M059J (cell line): ENCODE data around the gene SLC24A3. TPM values are rescaled to one million over a fixed set of nuclear protein-coding genes. Genes with fewer than 3 reads are reported as not detected.

Experiments
- DNase-seq: peaks from one replicate; pipeline ENCODE4 v3.0.0-alpha.2; 2012; ENCODE audit warnings: low read depth
- total RNA-seq: library from RNA; depleted of rRNA; stranded (reverse); fragments of >200 nt; shearing (Covaris generic); gene quantifications from 2 replicates; pipeline ENCODE4 v1.2.3, GENCODE V29; 2014

Gene SLC24A3
- total RNA-seq, 1 experiment from 2014 or later: 2.8 TPM

DNA sequence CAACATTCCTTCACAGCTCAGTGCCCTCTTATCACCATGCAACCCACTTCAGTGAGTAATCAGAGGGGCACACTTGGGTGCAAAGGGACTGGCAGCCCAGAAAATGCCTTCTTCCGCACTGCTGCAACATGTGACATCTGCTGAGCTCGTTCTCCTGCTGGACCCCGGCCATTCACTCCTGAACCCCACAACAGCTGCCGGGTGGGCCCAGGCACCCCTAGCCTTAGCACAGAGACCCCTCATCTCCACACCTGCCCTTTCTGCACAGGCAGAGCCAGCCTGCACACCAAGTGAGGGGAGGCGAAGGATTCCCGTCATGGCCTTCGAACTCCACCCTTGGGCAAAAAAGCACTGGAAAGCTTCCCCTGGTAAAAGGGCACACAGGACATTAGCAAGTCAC, 381.3 kb downstream of the SLC24A3 start:
- DNase-seq: no peak

DNA sequence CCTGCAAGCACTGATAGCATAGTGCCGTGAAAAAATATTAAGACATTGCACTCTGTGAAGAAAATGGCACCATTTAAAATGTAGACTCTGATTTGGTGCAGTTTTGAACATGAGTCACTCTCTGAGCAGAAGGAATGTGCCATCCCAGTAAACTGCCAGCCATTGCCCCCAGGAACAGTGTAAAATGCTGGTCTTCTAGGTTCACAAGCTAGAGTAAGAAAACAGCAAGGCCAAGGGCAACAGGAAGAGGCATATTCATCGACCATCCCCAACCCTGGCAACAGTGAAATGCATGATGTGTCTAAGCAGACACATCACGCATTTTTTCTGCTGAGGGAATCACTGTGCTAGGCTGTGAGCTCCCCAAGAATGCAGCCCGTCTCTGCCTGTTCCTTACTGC, 382.5 kb downstream of the SLC24A3 start:
- DNase-seq: peak; percentile 71

DNA sequence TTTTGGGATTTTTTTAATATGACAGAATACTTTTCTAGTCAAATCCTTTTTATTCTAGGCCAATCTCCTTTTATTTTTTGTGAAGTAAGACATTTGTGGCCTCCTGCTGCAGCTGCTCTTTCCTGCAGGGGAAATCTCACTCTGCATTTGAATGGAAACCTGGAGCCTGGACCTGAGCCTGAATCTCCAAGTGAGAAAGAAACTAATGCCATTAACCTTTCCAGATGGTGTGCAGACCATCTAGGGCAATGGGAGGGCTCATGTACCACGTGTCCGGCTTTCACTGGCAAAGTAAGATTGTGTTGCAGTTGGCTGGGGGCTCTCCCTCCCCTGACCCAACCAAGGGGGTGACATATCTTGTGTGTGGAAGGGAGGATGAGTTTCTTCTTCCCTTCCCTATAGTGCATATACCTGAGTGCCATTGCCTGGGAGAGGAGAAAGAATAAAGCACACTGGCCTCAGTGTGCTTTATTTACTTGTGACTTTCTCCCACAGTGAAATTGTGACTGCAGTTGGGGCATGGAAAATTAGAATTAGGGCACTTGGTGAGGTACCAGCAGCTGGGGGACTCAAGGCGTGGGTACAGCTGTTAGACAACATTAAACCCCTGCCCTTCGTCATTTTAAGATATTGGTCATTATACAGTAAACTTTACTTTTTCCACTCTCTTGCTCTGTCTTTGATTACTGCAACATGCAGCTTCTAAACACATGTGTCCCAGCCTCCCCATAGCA, 385.8 kb downstream of the SLC24A3 start:
- no peak for DNase-seq

DNA sequence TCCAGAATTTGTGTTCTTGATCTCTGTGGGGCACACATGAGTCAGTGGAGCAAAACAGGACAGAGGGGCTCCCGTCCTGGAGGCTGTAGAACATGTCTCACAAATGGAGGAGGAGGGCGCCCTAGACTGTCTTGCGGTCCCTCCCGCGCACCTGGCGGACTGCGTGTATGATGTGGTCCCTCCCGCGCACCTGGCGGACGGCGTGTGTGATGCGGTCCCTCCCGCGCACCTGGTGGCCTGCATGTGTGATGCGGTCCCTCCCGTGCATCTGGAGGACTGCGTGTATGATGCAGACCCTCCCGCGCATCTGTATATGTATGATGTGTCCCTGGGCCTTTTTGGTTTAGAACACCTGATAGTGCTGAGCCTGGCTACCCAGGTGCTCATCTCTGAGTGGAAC, 386.8 kb downstream of the SLC24A3 start:
- DNase-seq: no peak

DNA sequence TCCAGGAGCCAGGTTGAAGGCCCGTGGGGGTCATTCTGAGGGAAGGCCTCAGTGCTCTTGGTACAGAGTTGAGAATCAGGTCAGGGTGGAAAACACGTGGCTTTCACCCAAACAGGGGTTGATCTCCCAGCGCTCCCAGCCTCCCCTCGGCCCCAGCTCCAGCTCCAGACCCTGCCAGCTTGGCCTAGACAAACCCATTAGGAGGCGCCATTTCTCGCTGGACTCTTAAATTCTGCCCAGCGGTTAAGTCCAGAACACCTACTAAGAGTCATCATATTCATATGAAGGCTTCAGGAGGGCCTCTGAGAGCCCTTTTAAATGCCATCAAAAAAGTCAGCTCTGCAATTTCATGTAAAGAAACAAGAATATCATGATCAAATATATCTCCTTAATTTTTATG, 387.6 kb downstream of the SLC24A3 start:
- DNase-seq: no peak

DNA sequence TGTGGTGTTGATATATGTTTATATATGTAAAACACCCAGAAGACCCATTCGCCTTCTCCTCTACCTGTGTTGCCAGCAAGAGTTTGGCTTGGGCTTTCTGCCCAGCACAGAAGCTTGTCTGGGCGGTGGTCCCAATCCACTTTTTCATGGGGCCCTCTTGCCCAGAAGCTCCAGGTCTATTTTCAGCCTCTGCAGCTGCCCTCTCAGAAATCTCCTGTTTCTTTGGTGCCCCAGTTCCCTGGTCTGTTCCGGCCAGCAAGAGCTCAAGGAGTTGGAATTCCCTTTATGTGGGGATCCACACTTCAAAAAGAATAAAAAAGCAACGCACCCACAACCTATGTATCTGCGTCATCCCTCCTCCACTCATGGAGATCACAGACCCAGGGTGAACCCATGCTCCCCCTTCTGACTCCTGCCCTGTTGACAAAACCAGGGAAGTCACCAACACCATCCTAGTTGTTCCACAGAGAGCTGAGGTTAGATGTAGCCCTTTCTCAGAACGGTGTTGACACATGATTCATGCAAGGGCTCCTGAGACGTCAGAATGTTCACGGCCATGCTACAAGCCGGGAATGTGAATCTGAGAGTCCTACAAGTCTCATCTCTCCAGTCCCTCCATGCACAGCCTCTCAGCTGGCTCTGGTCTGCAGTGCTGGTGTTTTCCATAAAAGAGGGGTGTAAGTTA, 388.8 kb downstream of the SLC24A3 start:
- DNase-seq: no peak

DNA sequence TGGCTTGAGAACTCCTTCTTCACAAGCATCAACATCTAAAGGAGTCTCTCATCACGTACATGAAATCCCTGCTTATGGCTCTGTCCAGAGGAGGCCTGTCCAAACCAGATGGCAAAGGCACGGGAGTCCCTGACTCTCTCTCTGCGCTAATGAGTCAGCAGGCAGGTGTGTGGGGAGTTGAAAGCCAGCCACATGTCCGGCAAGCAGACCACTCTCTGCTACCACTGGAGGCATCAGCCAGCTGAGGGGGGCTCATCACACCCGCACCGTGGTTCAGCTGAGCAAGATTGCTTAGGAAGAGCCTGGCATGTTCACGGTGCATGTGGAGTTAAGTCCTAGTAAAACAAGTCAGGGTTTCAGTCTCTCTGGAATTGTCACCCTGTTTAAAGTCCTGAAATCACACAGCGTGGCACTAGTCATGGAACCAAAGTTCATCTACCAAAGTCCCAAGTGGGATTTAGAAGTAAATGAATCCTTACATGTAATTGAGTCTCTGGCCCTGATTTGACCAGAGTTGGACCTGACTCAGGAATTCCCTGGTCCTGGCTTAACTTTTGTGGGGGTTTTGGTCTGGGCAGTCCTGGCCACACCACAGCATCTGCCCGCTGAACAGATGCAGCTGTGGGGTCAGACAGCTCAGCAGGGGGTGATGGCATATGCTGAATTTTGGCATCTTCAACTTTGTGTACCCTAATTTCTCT, 390.4 kb downstream of the SLC24A3 start:
- DNase-seq: no peak

DNA sequence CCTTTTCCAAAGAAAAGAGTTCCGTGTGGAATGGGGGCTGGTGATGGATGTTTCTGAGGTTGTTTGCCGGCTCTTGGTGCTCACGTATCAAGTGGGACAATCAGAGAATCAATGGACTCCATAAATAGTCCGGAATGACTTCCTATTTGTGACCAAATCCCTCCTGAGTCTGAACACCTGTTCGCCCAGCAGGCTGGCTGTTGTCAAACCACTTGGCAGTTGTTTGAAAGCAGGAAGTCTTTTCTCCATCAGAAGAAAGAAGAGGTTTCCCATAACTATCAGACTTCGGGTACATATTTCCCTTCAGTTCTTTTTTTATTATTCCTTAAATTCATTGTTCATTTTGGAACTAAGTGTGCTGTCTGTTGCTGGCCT, 390.9 kb downstream of the SLC24A3 start:
- DNase-seq: no peak

DNA sequence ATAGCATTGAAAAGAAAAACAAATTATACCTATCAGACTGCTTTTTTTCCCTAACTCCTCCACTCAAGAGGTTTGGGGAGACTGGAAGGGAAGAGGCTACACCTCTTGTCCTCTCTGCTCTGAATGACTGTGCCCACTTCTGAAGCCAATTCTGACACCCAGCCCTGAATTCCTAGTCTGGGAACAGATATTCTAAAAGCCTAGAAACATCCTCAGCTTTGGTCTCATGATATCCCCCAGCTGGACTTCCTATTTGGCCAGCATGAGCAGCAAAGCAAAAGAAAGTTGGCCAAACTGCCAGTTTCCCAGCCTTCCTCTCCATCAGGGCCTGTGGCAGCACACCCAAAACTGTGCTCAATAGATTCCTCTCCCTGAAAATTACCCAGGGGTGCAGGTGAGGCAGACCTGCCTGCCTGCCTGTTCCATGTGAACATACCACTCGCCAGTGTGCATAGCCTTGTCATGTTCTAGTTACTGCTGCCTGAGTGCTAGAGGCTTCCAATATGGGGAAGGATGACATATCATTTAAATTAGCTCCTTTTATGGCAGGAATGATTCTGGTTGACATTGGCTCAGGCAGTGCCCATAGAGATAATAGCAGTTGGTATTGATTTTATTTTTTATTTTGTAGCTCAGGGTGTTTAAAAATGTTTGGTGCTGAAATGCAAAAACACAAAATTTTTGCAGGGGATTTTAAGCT, 393.5 kb downstream of the SLC24A3 start:
- DNase-seq: no peak

DNA sequence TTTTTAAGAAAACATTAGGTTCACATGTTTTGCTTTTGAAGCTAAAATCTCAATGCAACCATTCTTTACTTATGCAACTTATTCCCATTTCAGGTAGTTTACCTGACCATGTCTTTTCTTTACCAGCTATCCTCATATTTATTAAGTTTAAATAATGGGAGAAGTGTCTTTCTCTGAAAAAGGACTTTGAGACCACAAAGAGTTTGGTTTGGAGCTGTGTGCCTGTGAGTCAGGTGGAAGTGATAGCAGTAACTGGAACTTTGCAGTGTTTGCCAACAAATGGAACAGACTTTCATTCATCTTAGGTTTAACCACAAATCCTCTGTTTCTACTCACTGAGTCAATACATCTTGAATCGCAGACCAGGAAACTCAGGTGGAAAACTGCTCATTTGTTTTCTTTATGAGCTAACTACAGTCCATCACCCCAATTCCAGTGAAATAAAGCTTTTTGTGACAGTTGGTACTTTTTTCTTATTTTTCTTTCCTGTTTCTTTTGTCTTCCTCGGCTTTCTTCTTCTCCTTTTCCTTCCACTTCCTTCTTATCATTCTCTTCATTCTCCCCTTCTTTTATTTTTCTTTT, 397.3 kb downstream of the SLC24A3 start:
- peak; percentile 64 for DNase-seq

DNA sequence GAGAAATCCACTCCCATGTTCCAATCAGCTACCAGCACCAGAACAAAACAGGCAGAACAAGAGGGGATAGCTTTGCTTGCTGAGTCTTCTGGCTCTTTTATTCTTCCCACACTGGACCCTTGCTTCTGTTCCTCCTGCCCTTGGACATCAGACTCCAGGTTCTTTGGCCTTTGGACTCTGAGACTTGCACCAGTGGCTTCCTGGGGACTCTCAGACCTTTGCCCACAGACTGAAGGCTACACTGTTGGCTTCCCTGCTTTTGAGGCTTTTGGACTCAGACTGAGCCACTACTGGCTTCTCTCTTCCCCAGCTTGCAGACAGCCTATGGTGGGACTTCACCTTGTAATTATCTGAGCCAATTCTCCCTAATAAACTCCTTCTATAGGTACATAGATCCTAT, 403.2 kb downstream of the SLC24A3 start:
- DNase-seq: no peak

DNA sequence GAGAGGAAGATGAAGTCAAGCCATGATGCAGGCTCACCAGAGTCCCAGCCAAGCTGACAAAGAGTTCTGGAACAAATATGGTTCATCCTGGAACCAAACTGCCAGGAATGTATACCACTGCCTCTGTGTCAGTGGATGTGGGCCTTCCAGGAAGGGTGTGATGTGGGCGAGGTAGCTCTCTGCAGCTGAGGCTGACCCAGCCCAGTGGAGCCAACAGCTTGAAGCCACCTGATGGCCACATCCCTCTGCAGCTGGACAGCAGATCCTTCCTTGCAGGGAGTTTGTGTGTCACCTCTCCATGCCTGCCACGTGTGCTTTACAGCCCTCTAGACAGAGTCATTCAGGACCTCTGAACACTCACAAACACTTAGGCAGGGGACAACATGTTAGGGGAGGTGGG, 403.6 kb downstream of the SLC24A3 start:
- no peak for DNase-seq

DNA sequence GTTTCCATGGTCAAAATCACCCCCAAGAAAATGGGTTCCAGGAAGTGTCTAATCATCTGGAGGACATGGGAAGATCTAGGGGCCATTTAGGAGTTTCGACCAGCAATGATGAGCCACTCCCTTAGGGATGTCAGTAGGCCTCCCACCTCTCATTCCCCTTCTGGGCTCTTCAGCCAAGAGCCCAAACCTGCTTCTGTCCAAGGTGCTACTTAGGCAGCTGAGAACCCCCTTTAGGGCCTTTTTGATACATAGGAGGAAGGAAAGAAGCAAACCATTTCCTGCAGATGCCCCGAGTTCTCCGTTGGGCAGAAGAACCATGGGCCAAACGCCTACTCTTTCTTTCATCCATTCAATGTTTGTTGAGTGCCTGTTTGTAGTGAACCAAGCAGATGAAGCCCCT, 404.2 kb downstream of the SLC24A3 start:
- DNase-seq: no peak

DNA sequence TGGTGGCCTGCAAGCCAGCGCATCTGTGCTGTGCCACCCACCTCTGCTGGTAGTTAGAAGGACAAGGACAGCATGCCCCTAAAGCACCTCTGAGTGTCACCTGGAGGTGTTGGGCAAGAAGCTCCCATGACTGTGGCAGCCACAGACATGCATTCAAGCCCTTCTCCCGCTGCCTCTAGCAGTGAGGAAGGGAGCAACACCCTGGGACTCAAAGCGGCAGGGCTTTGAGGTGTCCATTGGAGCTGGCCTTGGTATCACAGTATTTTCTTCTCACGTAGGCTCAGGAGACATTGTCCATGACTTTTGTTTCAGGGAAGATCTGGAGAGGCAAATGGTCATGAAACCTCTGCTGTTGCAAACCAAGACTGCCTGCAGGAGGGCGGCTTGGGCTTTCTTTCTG, 404.8 kb downstream of the SLC24A3 start:
- no peak for DNase-seq

DNA sequence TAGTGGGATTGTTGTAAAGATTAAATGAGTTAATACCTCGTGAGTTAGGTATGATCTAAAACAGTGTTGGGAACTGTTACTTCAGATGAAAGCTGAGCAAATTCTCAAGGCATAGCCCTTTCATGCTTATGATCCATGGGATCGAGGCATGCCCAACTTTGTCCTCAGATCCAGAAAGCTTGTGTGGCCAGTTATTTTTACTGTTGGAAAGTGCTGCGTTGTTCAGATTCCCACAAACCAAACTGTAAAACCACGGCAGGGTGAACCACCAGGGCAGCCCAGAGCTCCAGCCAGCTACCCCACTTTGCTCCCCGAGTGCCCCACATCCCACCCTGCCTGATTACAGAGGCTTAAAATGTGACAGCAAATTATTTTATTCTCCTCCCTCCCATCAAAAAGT, 406.3 kb downstream of the SLC24A3 start:
- DNase-seq: no peak

DNA sequence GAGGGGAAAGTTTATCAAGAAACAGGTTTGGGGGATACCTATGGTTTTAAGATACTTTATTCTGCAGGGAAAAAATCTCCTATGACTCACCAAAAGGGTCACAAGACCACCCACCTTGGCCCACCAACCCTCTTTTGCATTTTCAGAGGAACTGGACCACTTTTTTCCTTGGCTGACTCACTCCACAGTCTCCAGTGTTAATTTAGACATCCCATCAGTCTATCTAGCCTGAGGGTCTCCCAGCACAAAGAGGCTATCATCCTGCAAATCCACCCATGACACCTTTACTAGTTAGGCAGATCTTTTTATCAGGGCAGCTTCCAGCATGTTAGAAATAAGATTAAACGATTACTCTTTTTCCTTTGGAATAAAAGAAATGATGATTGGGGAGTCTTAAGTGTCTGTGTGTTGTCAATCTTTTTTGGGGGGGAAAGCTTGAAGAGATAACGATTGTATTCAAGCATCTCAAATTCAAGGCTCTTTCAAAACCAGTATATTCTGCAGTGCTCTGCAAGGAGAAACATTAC, 407.5 kb downstream of the SLC24A3 start:
- DNase-seq: no peak

DNA sequence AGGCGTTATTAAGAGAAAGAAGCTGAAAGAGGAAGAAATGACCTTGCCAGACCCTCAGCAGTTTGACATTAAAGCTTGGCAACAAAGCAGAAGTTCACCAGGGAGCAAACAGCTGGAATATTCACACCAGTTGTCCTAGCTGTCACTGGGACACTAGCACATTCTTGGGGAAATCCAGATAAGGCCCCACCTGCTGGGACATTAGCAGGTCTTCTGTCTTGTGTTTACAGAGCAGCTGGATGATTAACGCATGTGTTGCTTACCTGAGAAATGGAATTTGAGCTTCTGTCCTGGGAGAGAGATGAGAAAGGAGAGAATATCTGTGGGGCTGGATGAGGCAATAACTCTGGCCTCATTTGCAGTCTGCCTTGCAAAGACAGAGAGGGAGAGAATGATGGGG, 408.0 kb downstream of the SLC24A3 start:
- no peak for DNase-seq

DNA sequence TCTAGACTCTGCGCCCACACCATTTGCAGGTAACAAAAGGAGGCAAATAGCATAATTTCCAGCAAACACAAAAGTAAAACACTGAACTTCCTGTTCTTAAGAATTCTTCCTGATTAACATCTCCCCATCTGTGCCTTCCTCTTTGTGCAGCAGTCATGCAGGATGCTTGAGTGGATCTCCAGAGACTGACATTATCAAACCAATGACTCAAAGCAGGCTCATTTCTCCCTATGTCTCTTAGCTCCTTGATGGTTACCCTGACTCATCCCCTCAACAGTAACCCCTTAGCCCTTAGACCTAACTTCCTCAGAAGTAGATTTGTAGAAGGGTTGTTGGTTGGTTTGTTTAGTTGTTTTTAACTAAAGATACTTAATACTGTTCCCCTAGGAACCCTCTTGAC, 408.6 kb downstream of the SLC24A3 start:
- peak; percentile 72 for DNase-seq

DNA sequence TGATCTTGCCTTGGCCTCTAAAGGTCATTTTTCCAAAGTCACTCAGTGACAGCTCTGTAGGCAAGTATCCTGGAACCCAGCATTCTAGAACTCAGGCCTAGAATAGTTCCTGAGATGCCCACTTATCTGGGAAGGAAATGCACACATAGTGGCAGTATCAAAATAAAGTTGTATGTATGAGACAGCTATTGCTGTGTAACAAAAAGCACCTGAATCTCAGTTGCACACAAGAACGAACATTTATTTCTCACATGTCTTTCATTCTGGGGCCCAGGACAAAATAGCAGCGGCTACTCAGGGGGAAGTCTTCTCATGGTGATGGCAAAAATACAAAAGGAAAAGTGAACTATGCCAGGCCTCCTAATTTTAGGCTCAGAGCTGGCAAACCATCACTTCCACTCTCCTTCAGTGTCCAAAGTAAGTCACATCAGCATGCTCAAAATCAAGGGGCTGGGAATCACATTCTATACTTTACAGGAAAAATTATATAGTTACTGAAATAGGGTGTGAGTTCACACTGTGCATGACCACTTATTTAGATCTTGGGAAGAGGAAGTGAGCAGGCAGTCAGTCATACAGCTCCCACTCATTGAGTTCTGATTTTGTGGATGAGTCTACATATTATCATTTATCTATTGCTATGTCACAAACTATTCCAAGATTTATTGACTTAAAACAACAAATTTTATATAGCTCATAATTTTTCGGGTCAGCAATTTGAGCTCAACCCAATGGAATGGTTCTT, 412.0 kb downstream of the SLC24A3 start:
- no peak for DNase-seq

DNA sequence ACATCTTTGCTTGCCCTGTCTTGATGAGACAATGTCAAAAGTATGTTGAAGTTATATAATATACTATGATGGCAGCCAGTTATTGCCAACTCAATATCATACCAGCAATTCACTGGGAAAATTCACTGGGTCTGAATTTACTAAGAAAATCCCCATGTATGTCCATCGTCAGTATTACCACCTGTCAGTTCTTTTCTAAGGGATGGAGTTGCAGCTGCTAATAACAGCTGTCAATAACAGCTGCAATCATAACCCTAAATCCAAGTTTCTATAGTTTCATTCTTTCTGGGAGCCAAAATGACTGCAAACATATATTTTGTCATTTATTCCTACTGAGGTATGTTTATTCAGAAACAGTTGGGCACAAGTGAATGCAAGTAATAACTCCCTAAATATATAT, 413.0 kb downstream of the SLC24A3 start:
- no peak for DNase-seq

DNA sequence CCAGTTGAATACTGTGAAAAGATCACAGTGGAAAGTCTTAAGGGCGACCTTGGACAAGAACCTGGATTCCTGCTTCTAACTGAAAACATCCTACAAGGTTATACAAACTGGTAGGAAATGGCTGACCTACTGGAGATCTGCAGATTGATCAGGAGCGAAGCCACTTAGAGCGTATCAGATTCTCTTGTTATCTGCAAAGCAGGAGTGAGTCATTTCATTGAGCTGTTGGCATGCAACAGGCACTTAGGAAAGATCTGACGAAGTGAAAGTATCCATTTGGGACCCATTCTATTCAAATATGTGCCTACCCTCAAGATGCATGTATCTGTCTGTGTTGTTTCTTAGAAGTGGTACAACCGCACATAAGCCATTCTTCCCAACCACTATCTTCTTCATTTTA, 414.5 kb downstream of the SLC24A3 start:
- DNase-seq: peak; percentile 50
